GM19372 (cell line): Measurements from ENCODE around the gene IL6ST.
A peak's percentile ranks its signal among the peaks of the same experiment; 100 is the strongest.
"Not testable (repeated sequence)": the region's sequence is repeated elsewhere in the genome, so short reads cannot be mapped to it uniquely, and the experiment has no call there.

Experiments
- ATAC-seq: cut with Tn5 transposase; IDR thresholded peaks from one replicate; pipeline ENCODE4 v1.9.1; 2021; ENCODE audit warnings: mild to moderate bottlenecking, low read depth, moderate library complexity; ENCODE audit not compliant: unreplicated experiment

IL6ST gene

GRCh38 chr5:55994495-55994997, at the start of gene IL6ST:
TSS of gene IL6ST (minus strand) at chr5:55994963. CDS start at chr5:55976278, 18,685 bp downstream.
- ATAC-seq, result peak; percentile 26

- ATAC-seq, result no peak
Observed at GRCh38 chr5:56039985-56040384, 45.2 kb upstream of the IL6ST start.

GRCh38 chr5:56038206-56038605, 43.4 kb upstream of the IL6ST start:
- not testable (repeated sequence) for ATAC-seq

DNA sequence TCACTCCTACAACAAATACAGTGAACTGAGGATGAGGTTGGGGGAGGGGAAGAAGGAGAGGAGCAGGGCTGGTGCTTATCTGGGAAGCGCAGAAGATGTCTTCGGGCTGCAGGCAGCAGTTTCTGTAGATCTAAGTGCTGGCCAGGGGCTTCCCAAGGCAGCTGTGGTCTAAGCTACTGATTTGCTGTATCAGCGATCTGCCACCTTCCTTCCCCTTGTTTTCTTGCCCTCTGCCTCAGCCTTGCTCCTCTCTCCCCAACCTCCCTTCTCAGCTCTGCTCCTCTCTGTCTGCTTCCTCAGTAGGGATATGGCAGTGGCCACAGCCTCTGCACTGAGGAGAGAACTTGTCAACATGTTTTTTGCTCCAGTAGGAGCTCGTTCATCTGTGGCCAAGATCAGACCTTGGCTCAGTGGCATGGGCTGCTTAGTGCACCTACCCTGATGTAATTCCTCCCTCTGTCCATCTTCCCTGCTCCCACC, 42.8 kb upstream of the IL6ST start:
- ATAC-seq, result no peak

DNA sequence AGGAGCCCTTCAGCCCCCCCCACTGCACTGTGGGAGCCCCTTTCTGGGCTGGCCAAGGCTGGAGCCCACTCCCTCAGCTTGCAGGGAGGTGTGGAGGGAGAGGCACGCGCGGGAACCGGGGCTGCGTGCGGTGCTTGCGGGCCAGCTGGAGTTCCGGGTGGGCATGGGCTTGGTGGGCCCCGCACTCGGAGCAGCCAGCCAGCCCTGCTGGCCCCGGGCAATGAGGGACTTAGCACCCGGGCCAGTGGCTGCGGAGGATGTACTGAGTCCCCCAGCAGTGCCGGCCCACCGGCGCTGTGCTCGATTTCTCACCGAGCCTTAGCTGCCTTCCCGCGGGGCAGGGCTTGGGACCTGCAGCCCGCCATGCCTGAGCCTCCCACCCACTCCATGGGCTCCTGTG, 40.6 kb upstream of the IL6ST start:
- not testable (repeated sequence) for ATAC-seq

GRCh38 chr5:56029871-56030630, 35.3 kb upstream of the IL6ST start:
- not testable (repeated sequence) for ATAC-seq

- ATAC-seq, result no peak
Observed at GRCh38 chr5:56029457-56029856, 34.7 kb upstream of the IL6ST start.

- ATAC-seq, result no peak
Observed at GRCh38 chr5:56028708-56029107, 33.9 kb upstream of the IL6ST start.

DNA sequence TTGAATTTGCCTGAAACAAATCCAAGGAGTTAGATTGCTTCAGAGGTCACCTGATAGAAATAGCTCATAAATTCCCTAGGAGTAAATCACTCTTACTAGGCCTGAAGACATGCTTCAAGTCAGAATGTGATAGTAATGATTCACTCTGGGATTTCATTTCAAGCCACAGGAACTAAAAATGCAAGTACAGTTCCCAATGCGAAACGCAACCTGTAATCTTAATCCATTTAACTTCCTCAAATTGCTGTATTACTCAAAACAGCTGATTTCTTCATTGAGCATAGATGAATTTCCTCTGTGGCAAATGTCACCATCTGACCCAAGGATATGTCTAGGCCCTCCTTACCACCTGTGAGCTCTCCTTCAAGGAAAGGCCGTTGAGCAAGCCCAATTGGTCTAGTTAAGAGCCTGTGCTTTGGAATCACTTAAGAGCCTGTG, 32.1 kb upstream of the IL6ST start:
- peak; percentile 60 for ATAC-seq

GRCh38 chr5:56025151-56025885, 30.6 kb upstream of the IL6ST start:
- ATAC-seq, result no peak

DNA sequence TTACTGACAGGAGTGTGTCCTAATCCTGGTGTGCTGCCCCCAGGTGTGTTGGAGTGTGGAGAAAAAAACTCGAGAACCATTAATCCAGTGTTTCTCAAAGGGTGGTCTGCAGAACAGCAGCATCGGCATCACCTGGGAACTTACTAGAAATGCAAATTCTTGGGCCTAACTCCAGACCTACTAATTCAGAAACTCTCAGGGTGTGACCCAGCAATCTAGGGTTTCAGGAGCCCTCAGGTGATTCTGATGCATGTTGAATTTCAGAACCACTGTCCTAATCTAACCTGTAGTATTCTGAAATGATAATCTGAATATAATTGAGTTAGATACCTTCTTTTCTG, 30.0 kb upstream of the IL6ST start:
- ATAC-seq, result no peak

GRCh38 chr5:56023296-56023695, 28.5 kb upstream of the IL6ST start:
- no peak for ATAC-seq

DNA sequence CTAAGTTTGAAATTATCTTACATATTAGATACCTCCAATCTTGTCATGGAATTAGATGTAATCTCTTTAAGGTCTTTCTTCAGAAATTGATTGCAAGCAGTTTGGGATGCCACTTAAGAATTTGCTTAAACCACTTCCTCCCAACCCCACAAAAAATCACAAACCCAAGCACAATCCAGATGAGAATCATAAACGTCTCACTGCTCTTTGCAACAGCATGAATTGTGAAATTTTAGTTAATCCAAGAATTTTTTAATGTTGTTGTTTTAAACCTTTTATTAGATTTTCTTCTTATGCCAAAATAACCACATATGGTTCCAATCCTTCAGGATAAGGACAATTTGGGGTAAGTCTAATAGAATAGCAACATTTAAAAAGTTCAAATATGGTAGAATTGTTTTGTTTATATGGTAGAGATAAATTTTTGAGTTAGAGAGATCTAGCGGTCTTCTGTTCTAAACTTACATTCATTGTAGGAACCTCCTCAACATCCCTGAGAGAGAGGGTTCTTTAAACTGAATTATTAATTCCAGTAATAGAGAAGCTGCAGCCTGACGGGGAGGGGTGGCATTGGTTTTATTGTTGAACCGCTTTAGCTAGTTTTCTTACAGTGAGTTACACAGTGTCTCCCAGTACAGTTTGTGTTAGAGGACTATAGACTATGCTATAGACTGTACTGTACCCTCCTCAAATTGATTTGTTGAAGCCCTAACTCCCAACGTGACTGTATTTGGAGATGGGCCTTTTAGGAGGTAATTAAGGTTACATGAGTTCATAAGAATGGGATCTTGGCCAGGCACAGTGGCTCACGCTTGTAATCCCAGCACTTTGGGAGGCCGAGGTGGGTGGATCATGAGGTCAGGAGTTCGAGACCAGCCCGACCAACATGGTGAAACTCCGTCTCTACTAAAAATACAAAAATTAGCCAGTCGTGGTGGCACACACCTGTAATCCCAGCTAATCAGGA, 24.8 kb upstream of the IL6ST start:
- no peak for ATAC-seq

DNA sequence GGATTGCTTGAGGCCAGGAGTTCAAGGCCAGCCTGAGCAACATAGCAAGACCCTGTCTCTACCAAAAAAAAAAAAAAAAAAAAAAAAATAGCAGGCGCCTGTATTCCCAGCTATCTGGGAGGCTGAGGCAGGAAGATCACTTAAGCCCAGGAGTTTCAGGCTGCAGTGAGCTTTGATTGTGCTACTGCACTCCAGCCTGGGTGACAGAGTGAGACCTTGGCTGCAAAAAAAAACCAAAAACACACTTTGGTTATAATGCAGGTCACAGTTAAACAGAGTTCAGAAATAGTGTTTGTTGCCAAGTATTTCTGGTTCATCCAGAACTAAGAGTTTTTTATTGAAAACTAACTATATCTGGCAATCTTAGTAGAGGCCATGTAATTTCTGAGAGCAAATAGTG, 24.1 kb upstream of the IL6ST start:
- ATAC-seq, result no peak

DNA sequence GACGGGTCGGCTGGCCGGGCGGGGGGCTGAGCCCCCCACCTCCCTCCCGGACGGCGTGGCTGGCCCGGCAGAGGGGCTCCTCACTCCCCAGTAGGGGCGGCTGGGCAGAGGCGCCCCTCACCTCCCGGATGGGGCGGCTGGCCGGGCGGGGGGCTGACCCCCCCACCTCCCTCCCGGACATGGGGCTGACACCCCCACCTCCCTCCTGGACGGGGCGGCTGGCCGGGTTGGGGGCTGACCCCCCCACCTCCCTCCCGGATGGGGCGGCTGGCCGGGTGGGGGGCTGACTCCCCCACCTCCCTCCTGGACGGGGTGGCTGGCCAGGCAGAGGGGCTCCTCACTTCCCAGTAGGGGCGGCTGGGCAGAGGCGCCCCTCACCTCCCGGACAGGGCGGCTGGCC, 19.9 kb upstream of the IL6ST start:
- not testable (repeated sequence) for ATAC-seq

- ATAC-seq, result not testable (repeated sequence)
Observed at GRCh38 chr5:56013939-56014338, 19.2 kb upstream of the IL6ST start.

DNA sequence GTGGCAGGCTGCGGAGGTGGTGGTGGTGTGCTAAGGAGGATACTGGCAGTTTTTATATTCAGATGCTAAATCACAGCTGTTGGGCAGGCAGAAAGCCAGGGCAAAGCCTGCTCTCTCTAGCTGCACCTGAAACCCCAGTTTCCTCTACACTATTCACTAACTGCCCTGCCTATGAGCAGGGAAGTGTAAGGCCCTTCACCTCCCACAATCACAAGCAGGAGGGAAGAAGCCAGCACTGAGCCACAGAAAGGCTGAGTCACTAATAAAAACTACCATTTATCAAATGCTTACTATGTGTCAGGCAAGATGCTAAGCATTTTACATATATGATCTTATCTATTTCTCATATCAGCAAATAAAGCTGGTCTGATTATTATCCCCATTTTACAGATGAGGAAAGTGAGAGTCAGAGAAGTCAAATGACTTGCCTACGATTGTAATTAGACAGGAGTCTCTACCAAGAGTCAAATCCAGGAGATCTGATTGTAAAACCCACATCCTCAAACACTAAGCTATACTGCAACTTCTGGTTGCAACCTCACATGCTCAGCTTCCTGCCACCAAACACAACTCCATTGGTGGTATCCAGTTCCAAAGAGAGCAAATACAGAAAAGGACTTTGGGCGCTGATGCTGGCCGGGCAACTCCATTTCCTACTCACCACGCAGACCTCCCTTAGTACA, 17.7 kb upstream of the IL6ST start:
- ATAC-seq, result no peak

DNA sequence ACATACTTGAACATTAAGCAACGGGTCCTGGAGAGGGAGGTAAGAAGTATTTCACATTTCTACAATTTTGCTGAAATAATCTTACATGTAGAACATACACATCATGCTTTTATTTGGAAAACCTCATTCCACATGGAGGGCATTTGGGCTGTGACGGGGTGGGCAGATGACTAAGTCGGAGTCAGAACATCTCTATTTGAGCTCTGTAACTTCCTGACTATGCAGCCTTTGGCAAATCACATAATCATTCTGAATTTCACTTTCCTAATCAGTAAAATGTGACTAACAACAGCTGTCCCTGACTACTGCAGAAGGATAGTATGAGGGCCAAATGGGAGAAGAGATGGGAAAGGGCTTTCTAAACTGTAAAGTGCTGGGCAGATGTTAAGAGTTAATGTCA, 17.1 kb upstream of the IL6ST start:
- ATAC-seq, result no peak

DNA sequence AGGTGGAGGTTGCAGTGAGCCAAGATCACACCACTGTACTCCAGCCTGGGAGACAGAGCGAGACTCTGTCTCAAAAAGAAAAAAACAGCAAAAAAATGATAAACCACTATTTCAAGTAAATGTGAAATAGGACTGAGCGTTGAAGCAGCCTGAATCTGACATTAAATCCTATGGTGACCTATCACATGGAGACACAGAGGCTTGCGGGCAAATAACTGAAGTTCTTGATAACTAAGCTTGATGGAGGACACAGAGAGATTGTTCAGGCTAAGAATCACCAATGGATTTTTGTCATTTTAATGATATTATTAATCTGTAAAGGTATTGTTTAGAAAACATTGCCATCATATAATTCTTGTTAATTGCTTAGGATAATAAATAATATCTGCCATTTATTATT, 15.7 kb upstream of the IL6ST start:
- ATAC-seq, result no peak

- ATAC-seq, result no peak
Observed at GRCh38 chr5:56006600-56006999, 11.8 kb upstream of the IL6ST start.
